Liver (tissue), 9 donors: ENCODE results near the gene TMEM79. TPM values are rescaled to one million over a fixed set of nuclear protein-coding genes. Genes with fewer than 3 reads are reported as not detected.
A peak's percentile ranks its signal among the peaks of the same experiment; 100 is the strongest.

Experiments
- DNase-seq: peaks from one replicate; pipeline ENCODE4 v3.0.0-alpha.2; 2017; ENCODE audit warnings: low spot score
- H3K27ac ChIP-seq, 2 donors: one replicate each; pipeline ENCODE4 v1.7.0; 2013; ENCODE audit warnings: inconsistent platforms in 2 of 2, low read length in 2 of 2, control low read depth in 1 of 2, low read depth in 1 of 2, mild to moderate bottlenecking in 1 of 2
- H3K27me3 ChIP-seq, 4 donors: one replicate each; pipeline versions ENCODE4 v1.6.1 to v1.7.0; 2013; ENCODE audit warnings: low read length in 3 of 4, inconsistent platforms in 1 of 4, mild to moderate bottlenecking in 1 of 4, moderate library complexity in 1 of 4; ENCODE audit not compliant: control insufficient read depth in 4 of 4, insufficient read depth in 4 of 4
- H3K36me3 ChIP-seq, 4 donors: one replicate each; pipeline versions ENCODE4 v1.6.1 to v1.7.0; 2013; ENCODE audit warnings: low read length in 3 of 4, mild to moderate bottlenecking in 3 of 4, low read depth in 1 of 4, moderate library complexity in 1 of 4; ENCODE audit not compliant: control insufficient read depth in 4 of 4, insufficient read depth in 3 of 4
- H3K4me1 ChIP-seq, 4 donors: one replicate each; pipeline versions ENCODE4 v1.6.1 to v1.7.0; 2013; ENCODE audit warnings: low read length in 3 of 4, mild to moderate bottlenecking in 3 of 4, moderate library complexity in 1 of 4; ENCODE audit not compliant: control insufficient read depth in 4 of 4, insufficient read depth in 4 of 4
- H3K4me3 ChIP-seq, 3 donors: one replicate each; pipeline versions ENCODE4 v1.6.1 to v1.7.0; 2013; ENCODE audit warnings: low read length in 3 of 3, control low read depth in 1 of 3, low read depth in 1 of 3, mild to moderate bottlenecking in 1 of 3
- H3K9ac ChIP-seq, 2 donors: one replicate each; pipeline ENCODE4 v1.7.0; 2013; ENCODE audit warnings: low read length in 2 of 2, mild to moderate bottlenecking in 2 of 2, moderate library complexity in 2 of 2, control low read depth in 1 of 2, low read depth in 1 of 2
- H3K9me3 ChIP-seq, 4 donors: one replicate each; pipeline versions ENCODE4 v1.6.1 to v1.7.0; 2013; ENCODE audit warnings: low read length in 3 of 4; ENCODE audit not compliant: control insufficient read depth in 4 of 4
- FOXA2 ChIP-seq: IDR thresholded peaks from 2 replicates; pipeline ENCODE4 v1.6.1; 2016; ENCODE audit warnings: antibody characterized with exemption
- GABPA ChIP-seq, 2 donors: IDR thresholded peaks in 1 of 2; conservative IDR thresholded peaks in 1 of 2; 2 replicates each; pipeline ENCODE4 v1.6.1; 2016; ENCODE audit warnings: antibody characterized with exemption in 2 of 2, mild to moderate bottlenecking in 1 of 2, moderate library complexity in 1 of 2
- HNF4A ChIP-seq, 2 donors: conservative IDR thresholded peaks; 2 replicates each; pipeline ENCODE4 v1.6.1; 2016; ENCODE audit warnings: antibody characterized with exemption in 2 of 2, mild to moderate bottlenecking in 2 of 2
- HNF4G ChIP-seq: IDR thresholded peaks from 2 replicates; pipeline ENCODE4 v1.6.1; 2016; ENCODE audit warnings: antibody characterized with exemption
- NR2F2 ChIP-seq: IDR thresholded peaks from 2 replicates; pipeline ENCODE4 v1.6.1; 2016; ENCODE audit warnings: antibody characterized with exemption
- RXRA ChIP-seq, 2 donors: IDR thresholded peaks; 2 replicates each; pipeline ENCODE4 v1.6.1; 2017 to 2018; ENCODE audit warnings: antibody characterized with exemption in 2 of 2, mild to moderate bottlenecking in 1 of 2
- SP1 ChIP-seq: IDR thresholded peaks from 2 replicates; pipeline ENCODE4 v1.6.1; 2018; ENCODE audit warnings: antibody characterized with exemption, mild to moderate bottlenecking
- TAF1 ChIP-seq: conservative IDR thresholded peaks from 2 replicates; pipeline ENCODE4 v1.6.1; 2016; ENCODE audit warnings: antibody characterized with exemption, mild to moderate bottlenecking
- YY1 ChIP-seq: IDR thresholded peaks from 2 replicates; pipeline ENCODE4 v1.6.1; 2016; ENCODE audit warnings: antibody characterized with exemption, mild to moderate bottlenecking
- WGBS: extraction: QIAGEN DNeasy Blood & Tissue Kit; methylation state at CpG from one replicate; pipeline ENCODE4 v1.1.7; 2013; 5-methylcytosine and 5-hydroxymethylcytosine counted together
- polyA plus RNA-seq, 2 donors: library from polyadenylated mRNA; stranded (reverse) in 1 of 2; unstranded in 1 of 2; fragments of 200-250 nt in 1 of 2; fragments of >200 nt in 1 of 2; fragmentation: Nextera tagmentation in 1 of 2; extraction: Ambion mirVana in 1 of 2; gene quantifications; one replicate each; pipeline versions ENCODE4 v1.2.1 to v1.2.3, GENCODE V29; 2013 to 2015
- total RNA-seq, 2 donors: library from RNA; depleted of rRNA; stranded (reverse); fragments of >200 nt; gene quantifications; one replicate each; pipeline ENCODE4 v1.2.3, GENCODE V29; 2014
- TF ChIP-seq, protein P1 (sequence below): IDR thresholded peaks from 2 replicates; pipeline ENCODE4 v1.6.1; 2016; ENCODE audit warnings: antibody characterized with exemption
- TF ChIP-seq, protein P2 (sequence below): IDR thresholded peaks from 2 replicates; pipeline ENCODE4 v1.6.1; 2016; ENCODE audit warnings: antibody characterized with exemption
- TF ChIP-seq, protein P3 (sequence below): IDR thresholded peaks from 2 replicates; pipeline ENCODE4 v1.6.1; 2016; ENCODE audit warnings: antibody characterized with exemption, mild to moderate bottlenecking
- donor health status: healthy.
- donor health status: healthy.
- donor health status: healthy.
- donor health status: healthy.
- donor health status: healthy.

Gene TMEM79
- total and polyA plus RNA-seq, 4 donors, result 1.2 to 2.2 (median 1.6) TPM

DNA sequence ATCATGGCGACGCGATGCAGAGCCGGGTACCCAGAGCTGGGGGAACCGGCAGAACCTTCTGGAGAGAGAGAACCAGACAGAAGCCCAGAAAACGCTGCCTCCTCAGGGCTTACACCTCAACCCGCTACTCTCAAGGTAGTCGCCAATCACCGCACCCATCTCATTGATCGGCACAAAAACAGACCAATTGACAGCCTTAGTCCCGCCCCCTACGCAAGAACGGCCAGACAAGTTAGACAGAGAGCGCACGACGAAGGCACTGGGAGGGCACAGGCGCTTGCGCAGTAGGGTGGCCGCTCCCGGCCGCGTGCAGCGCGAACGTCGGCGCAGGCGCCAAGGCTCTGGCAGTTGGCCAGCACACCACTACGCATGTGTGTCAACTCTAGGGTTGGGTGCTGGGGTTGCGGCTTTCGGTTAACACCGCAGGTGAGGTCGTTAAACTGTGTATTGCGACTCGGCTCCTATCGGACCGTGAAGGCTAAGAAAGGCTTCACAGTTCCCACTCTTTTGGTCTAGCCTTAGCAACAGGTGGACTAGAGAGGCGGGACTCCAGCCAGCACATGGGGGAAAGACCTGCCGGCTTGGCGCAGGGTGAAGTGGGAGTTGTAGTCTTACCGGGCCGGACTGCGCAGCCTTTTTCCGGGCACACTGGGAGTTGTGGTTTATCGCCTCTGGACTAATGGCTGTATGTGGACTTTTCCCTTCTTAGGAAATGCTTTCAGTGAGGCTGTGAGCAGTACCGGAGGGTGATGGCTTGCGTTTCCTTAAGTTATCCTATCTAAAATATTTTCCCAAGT lies 54.3 kb downstream of the TMEM79 start, which contains the start of the genes CCT3 and TSACC:
TSS of gene CCT3 (minus strand) at position 113 of the 797 bp plus-strand sequence. CDS start at position 5, 108 bp downstream.
TSS of gene TSACC (plus strand) at position 347 of the 797 bp plus-strand sequence. CDS start 1,232 bp downstream, outside the sequence.
- H3K9ac ChIP-seq, result peak within 1 kb of the TSS; percentile 90 to 99
- DNase-seq, result peak; percentile 100
- no peaks in the 10 kb centered on the region for H3K27me3 ChIP-seq
- H3K36me3 ChIP-seq, result peaks cover 0 to 18% (median 14%) of the 10 kb centered on the region in 4 donors
- TF ChIP-seq, protein P1, sequence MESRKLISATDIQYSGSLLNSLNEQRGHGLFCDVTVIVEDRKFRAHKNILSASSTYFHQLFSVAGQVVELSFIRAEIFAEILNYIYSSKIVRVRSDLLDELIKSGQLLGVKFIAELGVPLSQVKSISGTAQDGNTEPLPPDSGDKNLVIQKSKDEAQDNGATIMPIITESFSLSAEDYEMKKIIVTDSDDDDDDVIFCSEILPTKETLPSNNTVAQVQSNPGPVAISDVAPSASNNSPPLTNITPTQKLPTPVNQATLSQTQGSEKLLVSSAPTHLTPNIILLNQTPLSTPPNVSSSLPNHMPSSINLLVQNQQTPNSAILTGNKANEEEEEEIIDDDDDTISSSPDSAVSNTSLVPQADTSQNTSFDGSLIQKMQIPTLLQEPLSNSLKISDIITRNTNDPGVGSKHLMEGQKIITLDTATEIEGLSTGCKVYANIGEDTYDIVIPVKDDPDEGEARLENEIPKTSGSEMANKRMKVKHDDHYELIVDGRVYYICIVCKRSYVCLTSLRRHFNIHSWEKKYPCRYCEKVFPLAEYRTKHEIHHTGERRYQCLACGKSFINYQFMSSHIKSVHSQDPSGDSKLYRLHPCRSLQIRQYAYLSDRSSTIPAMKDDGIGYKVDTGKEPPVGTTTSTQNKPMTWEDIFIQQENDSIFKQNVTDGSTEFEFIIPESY, result peak; percentile 38
- TF ChIP-seq HNF4G (no peak), YY1 (peak; percentile 96), GABPA (IDR thresholded peaks at IDR 0.05 in 1 of 2, conservative IDR thresholded peaks at IDR 0.05 in 1 of 2) (peak; percentile 10 to 76), SP1 (peak; percentile 91), FOXA2 (no peak), HNF4A (conservative IDR thresholded peaks at IDR 0.05) (peak; percentile 52 to 60), RXRA (IDR thresholded peaks at IDR 0.05) (peak; percentile 22 to 32), TAF1 (peak; percentile 81), NR2F2 (no peak)
- TF ChIP-seq, protein P2, sequence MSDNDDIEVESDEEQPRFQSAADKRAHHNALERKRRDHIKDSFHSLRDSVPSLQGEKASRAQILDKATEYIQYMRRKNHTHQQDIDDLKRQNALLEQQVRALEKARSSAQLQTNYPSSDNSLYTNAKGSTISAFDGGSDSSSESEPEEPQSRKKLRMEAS, result peak; percentile 89
- TF ChIP-seq, protein P3, sequence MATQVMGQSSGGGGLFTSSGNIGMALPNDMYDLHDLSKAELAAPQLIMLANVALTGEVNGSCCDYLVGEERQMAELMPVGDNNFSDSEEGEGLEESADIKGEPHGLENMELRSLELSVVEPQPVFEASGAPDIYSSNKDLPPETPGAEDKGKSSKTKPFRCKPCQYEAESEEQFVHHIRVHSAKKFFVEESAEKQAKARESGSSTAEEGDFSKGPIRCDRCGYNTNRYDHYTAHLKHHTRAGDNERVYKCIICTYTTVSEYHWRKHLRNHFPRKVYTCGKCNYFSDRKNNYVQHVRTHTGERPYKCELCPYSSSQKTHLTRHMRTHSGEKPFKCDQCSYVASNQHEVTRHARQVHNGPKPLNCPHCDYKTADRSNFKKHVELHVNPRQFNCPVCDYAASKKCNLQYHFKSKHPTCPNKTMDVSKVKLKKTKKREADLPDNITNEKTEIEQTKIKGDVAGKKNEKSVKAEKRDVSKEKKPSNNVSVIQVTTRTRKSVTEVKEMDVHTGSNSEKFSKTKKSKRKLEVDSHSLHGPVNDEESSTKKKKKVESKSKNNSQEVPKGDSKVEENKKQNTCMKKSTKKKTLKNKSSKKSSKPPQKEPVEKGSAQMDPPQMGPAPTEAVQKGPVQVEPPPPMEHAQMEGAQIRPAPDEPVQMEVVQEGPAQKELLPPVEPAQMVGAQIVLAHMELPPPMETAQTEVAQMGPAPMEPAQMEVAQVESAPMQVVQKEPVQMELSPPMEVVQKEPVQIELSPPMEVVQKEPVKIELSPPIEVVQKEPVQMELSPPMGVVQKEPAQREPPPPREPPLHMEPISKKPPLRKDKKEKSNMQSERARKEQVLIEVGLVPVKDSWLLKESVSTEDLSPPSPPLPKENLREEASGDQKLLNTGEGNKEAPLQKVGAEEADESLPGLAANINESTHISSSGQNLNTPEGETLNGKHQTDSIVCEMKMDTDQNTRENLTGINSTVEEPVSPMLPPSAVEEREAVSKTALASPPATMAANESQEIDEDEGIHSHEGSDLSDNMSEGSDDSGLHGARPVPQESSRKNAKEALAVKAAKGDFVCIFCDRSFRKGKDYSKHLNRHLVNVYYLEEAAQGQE, result peak; percentile 86
- H3K4me1 ChIP-seq, result peaks cover 0 to 17% (median 13%) of the 10 kb centered on the region in 4 donors
- under 1% methylated on average over 47 of the region's 47 CpGs for WGBS
- peak within 1 kb of the TSS; percentile 71 to 100 (median 88) for H3K4me3 ChIP-seq
- H3K9me3 ChIP-seq, result no peaks in the 10 kb centered on the region
- H3K27ac ChIP-seq, result peak within 1 kb of the TSS; percentile 80 to 97

Other genes with a start within 250 kb of the TMEM79 start
- gene UBQLN4, start 230.5 kb upstream of the TMEM79 start, total RNA-seq, result 10 to 100 TPM in 1 of 2 donors, 1 to 10 TPM in 1; 9.2 to 13.5 TPM
- 10 to 100 TPM in 1 of 2 donors, 1 to 10 TPM in 1; 7.4 to 17.8 TPM for gene UBQLN4, start 230.5 kb upstream of the TMEM79 start, polyA plus RNA-seq
- 10 to 100 TPM; 30.4 to 42.9 TPM for gene LAMTOR2, start 229.5 kb upstream of the TMEM79 start, total RNA-seq
- gene LAMTOR2, start 229.5 kb upstream of the TMEM79 start, polyA plus RNA-seq, result 100 to 1,000 TPM; 115 to 152 TPM
- gene RAB25, start 223.2 kb upstream of the TMEM79 start, total RNA-seq, result 1 to 10 TPM in 1 of 2 donors, under 1 TPM in 1; 0.67 to 1.0 TPM
- 1 to 10 TPM in 1 of 2 donors, under 1 TPM in 1; 0.82 to 2.0 TPM for gene RAB25, start 223.2 kb upstream of the TMEM79 start, polyA plus RNA-seq
- gene MEX3A, start 201.9 kb upstream of the TMEM79 start, total RNA-seq, result 1 to 10 TPM; 1.3 TPM
- under 1 TPM; 0.52 to 0.56 TPM for gene MEX3A, start 201.9 kb upstream of the TMEM79 start, polyA plus RNA-seq
- 100 to 1,000 TPM in 1 of 2 donors, 10 to 100 TPM in 1; 89.4 to 160 TPM for gene LMNA, start 169.6 kb upstream of the TMEM79 start, total RNA-seq
- 100 to 1,000 TPM in 1 of 2 donors, 10 to 100 TPM in 1; 60.4 to 105 TPM for gene LMNA, start 169.6 kb upstream of the TMEM79 start, polyA plus RNA-seq
- 1 to 10 TPM; 2.3 to 3.5 TPM for gene SEMA4A, start 130.7 kb upstream of the TMEM79 start, total RNA-seq
- gene SEMA4A, start 130.7 kb upstream of the TMEM79 start, polyA plus RNA-seq, result 1 to 10 TPM; 1.1 to 1.2 TPM
- gene SLC25A44, start 90.2 kb upstream of the TMEM79 start, total RNA-seq, result 10 to 100 TPM; 10.2 to 21.8 TPM
- gene SLC25A44, start 90.2 kb upstream of the TMEM79 start, polyA plus RNA-seq, result 10 to 100 TPM; 15.7 to 16.0 TPM
- gene PMF1, start 71.3 kb upstream of the TMEM79 start, total RNA-seq, result 10 to 100 TPM; 24.7 to 41.5 TPM
- gene PMF1, start 71.3 kb upstream of the TMEM79 start, polyA plus RNA-seq, result 10 to 100 TPM; 32.4 to 63.5 TPM
- gene BGLAP, start 42.1 kb upstream of the TMEM79 start, total RNA-seq, result under 1 TPM; 0.28 to 0.75 TPM
- under 1 TPM in 1 of 2 donors, not detected in 1; 0.06 TPM for gene BGLAP, start 42.1 kb upstream of the TMEM79 start, polyA plus RNA-seq
- under 1 TPM; 0.23 to 0.75 TPM for gene PAQR6, start 36.3 kb upstream of the TMEM79 start, total RNA-seq
- gene PAQR6, start 36.3 kb upstream of the TMEM79 start, polyA plus RNA-seq, result under 1 TPM; 0.22 to 0.85 TPM
- gene SMG5, start 1.5 kb upstream of the TMEM79 start, total RNA-seq, result 10 to 100 TPM; 30.3 to 59.1 TPM
- 10 to 100 TPM; 22.9 to 41.1 TPM for gene SMG5, start 1.5 kb upstream of the TMEM79 start, polyA plus RNA-seq
- 10 to 100 TPM; 26.5 to 30.0 TPM for gene GLMP, start 11.4 kb downstream of the TMEM79 start, total RNA-seq
- 10 to 100 TPM; 47.9 to 51.4 TPM for gene GLMP, start 11.4 kb downstream of the TMEM79 start, polyA plus RNA-seq
- under 1 TPM in 1 of 2 donors, not detected in 1; 0.67 TPM for gene VHLL, start 15.0 kb downstream of the TMEM79 start, total RNA-seq
- gene VHLL, start 15.0 kb downstream of the TMEM79 start, polyA plus RNA-seq, result not detected
- gene CCT3, start 54.0 kb downstream of the TMEM79 start, total RNA-seq, result 100 to 1,000 TPM; 135 to 144 TPM
- 100 to 1,000 TPM in 1 of 2 donors, 10 to 100 TPM in 1; 74.5 to 102 TPM for gene CCT3, start 54.0 kb downstream of the TMEM79 start, polyA plus RNA-seq
- gene TSACC, start 54.2 kb downstream of the TMEM79 start, total RNA-seq, result under 1 TPM in 1 of 2 donors, not detected in 1; 0.28 TPM
- gene TSACC, start 54.2 kb downstream of the TMEM79 start, polyA plus RNA-seq, result 1 to 10 TPM in 1 of 2 donors, under 1 TPM in 1; 0.60 to 2.7 TPM
- gene RHBG, start 84.9 kb downstream of the TMEM79 start, total RNA-seq, result 1 to 10 TPM; 1.0 to 3.5 TPM
- gene RHBG, start 84.9 kb downstream of the TMEM79 start, polyA plus RNA-seq, result 1 to 10 TPM in 1 of 2 donors, under 1 TPM in 1; 0.25 to 6.4 TPM
- 1 to 10 TPM; 5.2 to 5.7 TPM for gene MEF2D, start 216.4 kb downstream of the TMEM79 start, total RNA-seq
- 1 to 10 TPM; 3.4 to 7.6 TPM for gene MEF2D, start 216.4 kb downstream of the TMEM79 start, polyA plus RNA-seq